ENCODE measurements around the gene KCNT2.

Gene KCNT2

GRCh38 chr1:196559314-196559713 is 48.9 kb downstream of the KCNT2 start:
- H3K36me3 Mint-ChIP-seq (ENCODE audit: low read depth) = peaks cover 54% of the 10 kb centered on the region
- no peaks in the 10 kb centered on the region for H3K4me1 Mint-ChIP-seq

DNA sequence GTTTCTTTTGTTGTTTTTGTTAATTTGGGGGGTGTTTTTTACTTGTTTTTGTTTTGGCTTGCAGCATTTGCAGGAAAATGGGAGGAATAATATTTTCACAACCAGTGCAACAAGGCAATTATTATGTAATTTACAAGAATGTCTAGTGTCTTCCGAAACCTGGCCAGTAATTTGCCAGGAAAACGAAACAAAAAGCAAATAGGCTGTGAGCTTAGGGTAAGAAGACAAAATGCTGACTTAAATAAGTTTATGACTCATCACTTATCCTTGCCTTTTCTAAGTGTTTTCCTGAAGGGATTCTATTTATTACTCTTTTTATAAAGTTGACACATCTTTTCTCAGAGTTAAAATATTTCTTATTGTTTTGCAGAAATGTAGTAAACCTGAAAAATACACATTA is 49.8 kb downstream of the KCNT2 start:
- DNase-seq = no peak
- H3K9me3 Mint-ChIP-seq = peaks cover 49% of the 10 kb centered on the region
- no peaks in the 10 kb centered on the region for H3K4me1 Mint-ChIP-seq
- no peaks in the 10 kb centered on the region for H3K27me3 Mint-ChIP-seq (ENCODE audit: low read depth, poor library complexity)
- peaks cover 54% of the 10 kb centered on the region for H3K36me3 Mint-ChIP-seq (ENCODE audit: low read depth)
- TF ChIP-seq, protein P1, sequence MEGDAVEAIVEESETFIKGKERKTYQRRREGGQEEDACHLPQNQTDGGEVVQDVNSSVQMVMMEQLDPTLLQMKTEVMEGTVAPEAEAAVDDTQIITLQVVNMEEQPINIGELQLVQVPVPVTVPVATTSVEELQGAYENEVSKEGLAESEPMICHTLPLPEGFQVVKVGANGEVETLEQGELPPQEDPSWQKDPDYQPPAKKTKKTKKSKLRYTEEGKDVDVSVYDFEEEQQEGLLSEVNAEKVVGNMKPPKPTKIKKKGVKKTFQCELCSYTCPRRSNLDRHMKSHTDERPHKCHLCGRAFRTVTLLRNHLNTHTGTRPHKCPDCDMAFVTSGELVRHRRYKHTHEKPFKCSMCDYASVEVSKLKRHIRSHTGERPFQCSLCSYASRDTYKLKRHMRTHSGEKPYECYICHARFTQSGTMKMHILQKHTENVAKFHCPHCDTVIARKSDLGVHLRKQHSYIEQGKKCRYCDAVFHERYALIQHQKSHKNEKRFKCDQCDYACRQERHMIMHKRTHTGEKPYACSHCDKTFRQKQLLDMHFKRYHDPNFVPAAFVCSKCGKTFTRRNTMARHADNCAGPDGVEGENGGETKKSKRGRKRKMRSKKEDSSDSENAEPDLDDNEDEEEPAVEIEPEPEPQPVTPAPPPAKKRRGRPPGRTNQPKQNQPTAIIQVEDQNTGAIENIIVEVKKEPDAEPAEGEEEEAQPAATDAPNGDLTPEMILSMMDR (IDR thresholded peaks at IDR 0.05) = no peak
- H3K27ac Mint-ChIP-seq = no peak overlapping the region
- H3K4me3 Mint-ChIP-seq = no peak overlapping the region

More at GRCh38 chr1:196559314-196559713, 48.9 kb downstream of the KCNT2 start:
- TF ChIP-seq, protein P1 (IDR thresholded peaks at IDR 0.05) = no peak
- Mint-ChIP-seq H3K27me3 (ENCODE audit: low read depth, poor library complexity) (no peaks in the 10 kb centered on the region), H3K9me3 (peaks cover 49% of the 10 kb centered on the region), H3K4me3 (no peak overlapping the region), H3K27ac (no peak overlapping the region)
- no peak for DNase-seq

GRCh38 chr1:196557797-196558196 is 50.4 kb downstream of the KCNT2 start:
- DNase-seq = no peak
- Mint-ChIP-seq H3K27me3 (ENCODE audit: low read depth, poor library complexity) (no peaks in the 10 kb centered on the region), H3K4me1 (no peaks in the 10 kb centered on the region), H3K27ac (no peak overlapping the region), H3K4me3 (no peak overlapping the region), H3K9me3 (peaks cover 48% of the 10 kb centered on the region), H3K36me3 (ENCODE audit: low read depth) (peaks cover 54% of the 10 kb centered on the region)
- TF ChIP-seq, protein P1 (IDR thresholded peaks at IDR 0.05) = no peak

- no peak for DNase-seq
- Mint-ChIP-seq H3K4me1 (no peaks in the 10 kb centered on the region), H3K4me3 (no peak overlapping the region), H3K36me3 (ENCODE audit: low read depth) (peaks cover 48% of the 10 kb centered on the region), H3K9me3 (peaks cover 34% of the 10 kb centered on the region), H3K27ac (no peak overlapping the region), H3K27me3 (ENCODE audit: low read depth, poor library complexity) (no peaks in the 10 kb centered on the region)
- TF ChIP-seq, protein P1 (IDR thresholded peaks at IDR 0.05) = no peak
These were observed 57.5 kb downstream of the KCNT2 start for GRCh38 chr1:196550731-196551130.

DNA sequence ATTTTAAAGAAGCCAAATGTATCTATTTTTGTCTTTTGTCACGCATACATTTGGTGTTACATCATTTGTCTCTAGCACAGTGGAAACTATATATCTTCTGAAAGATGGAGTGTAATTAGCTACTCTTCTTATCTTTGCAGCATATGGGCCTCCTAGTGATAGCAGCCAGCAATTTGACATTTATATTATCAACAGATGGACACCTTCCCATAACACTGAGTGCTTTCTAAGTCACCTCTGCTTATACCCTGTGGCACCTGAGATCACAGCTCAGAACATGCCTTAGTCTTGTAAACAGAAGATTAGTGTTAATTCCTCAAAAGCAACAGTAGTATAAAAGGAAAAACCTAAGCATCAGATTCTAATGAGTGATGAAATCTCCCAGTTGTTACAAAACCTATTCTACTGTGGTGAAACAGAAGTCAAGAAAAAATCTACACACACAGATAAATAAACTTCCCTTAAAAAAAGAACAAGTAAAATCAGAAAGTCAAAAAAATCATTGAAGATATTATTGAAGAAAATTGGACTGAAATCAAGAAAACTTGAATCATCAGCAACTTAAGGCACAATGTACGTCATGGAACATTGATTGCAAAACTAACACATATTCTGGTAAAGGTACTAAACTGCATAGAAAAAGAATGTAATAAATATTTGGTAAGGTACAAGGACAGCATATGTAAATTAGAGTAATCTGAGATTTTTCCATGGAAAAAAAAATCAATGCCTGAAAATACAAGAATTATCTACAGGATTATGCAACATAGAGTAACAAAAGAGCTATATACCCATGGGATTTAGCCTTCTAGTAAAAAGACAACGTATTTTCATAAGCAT is 61.7 kb downstream of the KCNT2 start:
- Mint-ChIP-seq H3K4me1 (no peaks in the 10 kb centered on the region), H3K27ac (no peak overlapping the region), H3K4me3 (no peak overlapping the region), H3K9me3 (peaks cover 4% of the 10 kb centered on the region), H3K36me3 (ENCODE audit: low read depth) (peaks cover 20% of the 10 kb centered on the region), H3K27me3 (ENCODE audit: low read depth, poor library complexity) (no peaks in the 10 kb centered on the region)
- DNase-seq = no peak
- TF ChIP-seq, protein P1 (IDR thresholded peaks at IDR 0.05) = no peak

- H3K27me3 Mint-ChIP-seq (ENCODE audit: low read depth, poor library complexity) = no peaks in the 10 kb centered on the region
- H3K27ac Mint-ChIP-seq = no peak overlapping the region
- no peak overlapping the region for H3K4me3 Mint-ChIP-seq
- H3K36me3 Mint-ChIP-seq (ENCODE audit: low read depth) = peaks cover 24% of the 10 kb centered on the region
- TF ChIP-seq, protein P1 (IDR thresholded peaks at IDR 0.05) = no peak
- H3K9me3 Mint-ChIP-seq = peaks cover 9% of the 10 kb centered on the region
- no peak for DNase-seq
- H3K4me1 Mint-ChIP-seq = no peaks in the 10 kb centered on the region
These were observed 63.0 kb downstream of the KCNT2 start for GRCh38 chr1:196545222-196545621.

Data from nephron progenitor cell (in vitro differentiated cells).